Panc1 (cell line): Measurements from ENCODE around the gene LRR1. TPM values are rescaled to one million over a fixed set of nuclear protein-coding genes. Genes with fewer than 3 reads are reported as not detected.

Source experiments
- ATAC-seq: fragments of 200-7000 bp; cut with Tn5 transposase; 2 replicates; pipeline ENCODE4 v1.9.1; 2020; ENCODE audit warnings: mild to moderate bottlenecking, moderate library complexity
- BruUV-seq: library from RNA; stranded (reverse); fragments of 400-500 nt; replicated peaks from 2 replicates; lab custom pipeline; 2021; lab: Mats Ljungman, UMichigan
- CTCF ChIA-PET: fragments of 300-600 bp; sonication (Branson Sonifier 250); formaldehyde crosslinking; loops from one replicate; lab custom pipeline; 2022; ENCODE audit warnings: antibody characterized with exemption; lab: Charles Lee
- POLR2A ChIA-PET: fragments of 300-600 bp; sonication (Branson Sonifier 250); formaldehyde crosslinking; loops from one replicate; lab custom pipeline; 2022; ENCODE audit warnings: antibody characterized with exemption; lab: Charles Lee
- DNase-seq: peaks from one replicate; pipeline ENCODE4 v3.0.0-alpha.2; 2010; ENCODE audit warnings: low read depth, low spot score
- H3K27ac ChIP-seq: 2 replicates; pipeline ENCODE4 v1.5.1; 2011; ENCODE audit warnings: mild to moderate bottlenecking, low read length, inconsistent platforms
- H3K27me3 ChIP-seq: fragments of 200-500 bp; sonication (Bioruptor generic); 2 replicates; pipeline ENCODE4 v1.6.0; 2014; ENCODE audit warnings: low read length, inconsistent platforms; ENCODE audit not compliant: control insufficient read depth, insufficient read depth
- H3K36me3 ChIP-seq: fragments of 200-500 bp; sonication (Bioruptor generic); 2 replicates; pipeline ENCODE4 v1.5.1; 2014; ENCODE audit warnings: inconsistent platforms, mild to moderate bottlenecking, low read length, moderate library complexity; ENCODE audit not compliant: control insufficient read depth, insufficient read depth
- H3K4me1 ChIP-seq: 2 replicates; pipeline ENCODE4 v1.5.1; 2011; ENCODE audit warnings: inconsistent platforms, mild to moderate bottlenecking, low read length, moderate library complexity; ENCODE audit not compliant: control insufficient read depth, insufficient read depth
- H3K4me3 ChIP-seq, 2 experiments: 2 replicates each; pipeline ENCODE4 v1.5.1; 2011 to 2012; ENCODE audit warnings: low read depth in 2 of 2, low read length in 2 of 2, mild to moderate bottlenecking in 2 of 2, inconsistent platforms in 1 of 2, moderate library complexity in 1 of 2
- H3K9me3 ChIP-seq: fragments of 200-500 bp; sonication (Bioruptor generic); 2 replicates; pipeline ENCODE4 v1.5.1; 2014; ENCODE audit warnings: low read depth, mild to moderate bottlenecking, inconsistent platforms, low read length, moderate library complexity; ENCODE audit not compliant: control insufficient read depth, insufficient read depth
- POLR2AphosphoS5 ChIP-seq: IDR thresholded peaks from 2 replicates; pipeline ENCODE4 v1.6.1; 2012; ENCODE audit warnings: mild to moderate bottlenecking, low read depth, low read length, moderate library complexity
- SIN3A ChIP-seq: IDR thresholded peaks from 2 replicates; pipeline ENCODE4 v1.6.1; 2012; ENCODE audit warnings: low read depth, mild to moderate bottlenecking, low read length, moderate library complexity, borderline replicate concordance; ENCODE audit not compliant: insufficient read depth
- TCF7L2 ChIP-seq: IDR thresholded peaks from 2 replicates; pipeline ENCODE4 v1.6.1; 2011; ENCODE audit warnings: mild to moderate bottlenecking, low read depth, low read length, inconsistent platforms
- in situ Hi-C: cut with HindIII; loops from 2 replicates; pipeline ENCODE4 v1.10.0; 2016; ENCODE audit warnings: low sequenced_read_pairs, low pct_unique_long_range_greater_than_20kb
- intact Hi-C: fragments of 100-400 bp; cut with micrococcal nuclease; formaldehyde crosslinking; loops from one replicate; pipeline ENCODE4 v1.10.0; 2022; ENCODE audit not compliant: unreplicated experiment
- total RNA-seq: library from RNA; stranded (reverse); gene quantifications from one replicate; pipeline ENCODE4 v1.2.1, GENCODE V29; 2021; ENCODE audit not compliant: unreplicated experiment
- TF ChIP-seq, protein P1 (sequence below), 2 experiments: IDR thresholded peaks; 2 replicates each; pipeline ENCODE4 v1.6.1; 2011 to 2012; ENCODE audit warnings: low read depth in 2 of 2, control low read depth in 1 of 2, low read length in 1 of 2, mild to moderate bottlenecking in 1 of 2, moderate library complexity in 1 of 2; ENCODE audit not compliant: insufficient read depth in 1 of 2
- TF ChIP-seq, protein P2 (sequence below): fragments of 450-650 bp; IDR thresholded peaks from 2 replicates; pipeline ENCODE4 v1.5.1; 2017; ENCODE audit warnings: mild to moderate bottlenecking

LRR1 gene
- total RNA-seq, 1 experiment from 2014 or later, result 23.3 TPM

GRCh38 chr14:49569281-49569680, 29.5 kb upstream of the LRR1 start:
- in situ Hi-C loops (no loop called here), intact Hi-C loops (no loop called here)
- CTCF ChIA-PET, result no interaction called here
- no TSS peak for BruUV-seq
- ATAC-seq, result no peak
- DNase-seq, result no peak
- Histone ChIP-seq H3K9me3 (no peaks in the 10 kb centered on the region), H3K4me1 (no peaks in the 10 kb centered on the region), H3K4me3 (no peak overlapping the region), H3K27me3 (no peaks in the 10 kb centered on the region), H3K27ac (no peak overlapping the region), H3K36me3 (no peaks in the 10 kb centered on the region)
- TF ChIP-seq POLR2AphosphoS5 (no peak), TCF7L2 (no peak), SIN3A (no peak)
- TF ChIP-seq, protein P1, sequence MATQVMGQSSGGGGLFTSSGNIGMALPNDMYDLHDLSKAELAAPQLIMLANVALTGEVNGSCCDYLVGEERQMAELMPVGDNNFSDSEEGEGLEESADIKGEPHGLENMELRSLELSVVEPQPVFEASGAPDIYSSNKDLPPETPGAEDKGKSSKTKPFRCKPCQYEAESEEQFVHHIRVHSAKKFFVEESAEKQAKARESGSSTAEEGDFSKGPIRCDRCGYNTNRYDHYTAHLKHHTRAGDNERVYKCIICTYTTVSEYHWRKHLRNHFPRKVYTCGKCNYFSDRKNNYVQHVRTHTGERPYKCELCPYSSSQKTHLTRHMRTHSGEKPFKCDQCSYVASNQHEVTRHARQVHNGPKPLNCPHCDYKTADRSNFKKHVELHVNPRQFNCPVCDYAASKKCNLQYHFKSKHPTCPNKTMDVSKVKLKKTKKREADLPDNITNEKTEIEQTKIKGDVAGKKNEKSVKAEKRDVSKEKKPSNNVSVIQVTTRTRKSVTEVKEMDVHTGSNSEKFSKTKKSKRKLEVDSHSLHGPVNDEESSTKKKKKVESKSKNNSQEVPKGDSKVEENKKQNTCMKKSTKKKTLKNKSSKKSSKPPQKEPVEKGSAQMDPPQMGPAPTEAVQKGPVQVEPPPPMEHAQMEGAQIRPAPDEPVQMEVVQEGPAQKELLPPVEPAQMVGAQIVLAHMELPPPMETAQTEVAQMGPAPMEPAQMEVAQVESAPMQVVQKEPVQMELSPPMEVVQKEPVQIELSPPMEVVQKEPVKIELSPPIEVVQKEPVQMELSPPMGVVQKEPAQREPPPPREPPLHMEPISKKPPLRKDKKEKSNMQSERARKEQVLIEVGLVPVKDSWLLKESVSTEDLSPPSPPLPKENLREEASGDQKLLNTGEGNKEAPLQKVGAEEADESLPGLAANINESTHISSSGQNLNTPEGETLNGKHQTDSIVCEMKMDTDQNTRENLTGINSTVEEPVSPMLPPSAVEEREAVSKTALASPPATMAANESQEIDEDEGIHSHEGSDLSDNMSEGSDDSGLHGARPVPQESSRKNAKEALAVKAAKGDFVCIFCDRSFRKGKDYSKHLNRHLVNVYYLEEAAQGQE (IDR thresholded peaks at IDR 0.05; ENCODE audit: insufficient read depth in 1 of 2, low read depth in 2 of 2, low read length in 1 of 2), result no peak
- TF ChIP-seq, protein P2, sequence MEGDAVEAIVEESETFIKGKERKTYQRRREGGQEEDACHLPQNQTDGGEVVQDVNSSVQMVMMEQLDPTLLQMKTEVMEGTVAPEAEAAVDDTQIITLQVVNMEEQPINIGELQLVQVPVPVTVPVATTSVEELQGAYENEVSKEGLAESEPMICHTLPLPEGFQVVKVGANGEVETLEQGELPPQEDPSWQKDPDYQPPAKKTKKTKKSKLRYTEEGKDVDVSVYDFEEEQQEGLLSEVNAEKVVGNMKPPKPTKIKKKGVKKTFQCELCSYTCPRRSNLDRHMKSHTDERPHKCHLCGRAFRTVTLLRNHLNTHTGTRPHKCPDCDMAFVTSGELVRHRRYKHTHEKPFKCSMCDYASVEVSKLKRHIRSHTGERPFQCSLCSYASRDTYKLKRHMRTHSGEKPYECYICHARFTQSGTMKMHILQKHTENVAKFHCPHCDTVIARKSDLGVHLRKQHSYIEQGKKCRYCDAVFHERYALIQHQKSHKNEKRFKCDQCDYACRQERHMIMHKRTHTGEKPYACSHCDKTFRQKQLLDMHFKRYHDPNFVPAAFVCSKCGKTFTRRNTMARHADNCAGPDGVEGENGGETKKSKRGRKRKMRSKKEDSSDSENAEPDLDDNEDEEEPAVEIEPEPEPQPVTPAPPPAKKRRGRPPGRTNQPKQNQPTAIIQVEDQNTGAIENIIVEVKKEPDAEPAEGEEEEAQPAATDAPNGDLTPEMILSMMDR, result no peak
- POLR2A ChIA-PET, result no interaction called here

GRCh38 chr14:49574038-49574437, 24.7 kb upstream of the LRR1 start:
- CTCF ChIA-PET, result no interaction called here
- POLR2A ChIA-PET, result no interaction called here
- Histone ChIP-seq H3K9me3 (no peaks in the 10 kb centered on the region), H3K27ac (no peak overlapping the region), H3K36me3 (no peaks in the 10 kb centered on the region; the same call in 1 of the 2 replicates), H3K27me3 (no peaks in the 10 kb centered on the region), H3K4me1 (no peaks in the 10 kb centered on the region), H3K4me3 (no peak overlapping the region)
- TF ChIP-seq TCF7L2, result no peak
- TF ChIP-seq, protein P2, result no peak
- TF ChIP-seq, protein P1 (IDR thresholded peaks at IDR 0.05; ENCODE audit: insufficient read depth in 1 of 2, low read depth in 2 of 2, low read length in 1 of 2), result no peak
- DNase-seq (no peak), ATAC-seq (no peak)
- BruUV-seq, result no TSS peak
- in situ Hi-C loops, result no loop called here
- intact Hi-C loops, result no loop called here
